Stimulated activated CD4-positive, alpha-beta T cell treated with anti-CD3 and anti-CD28 coated beads, Interleukin-15, amount 100 ng/mL, for 48 hours (primary cell): ENCODE results near the gene LPGAT1.
"Not testable (repeated sequence)": the region's sequence is repeated elsewhere in the genome, so short reads cannot be mapped to it uniquely, and the experiment has no call there.

ENCODE experiments used
- DNase-seq, 2 donors: peaks; one replicate each; pipeline ENCODE4 v3.0.0-alpha.2; 2020; ENCODE audit warnings: low read depth in 2 of 2

The LPGAT1 gene

DNA sequence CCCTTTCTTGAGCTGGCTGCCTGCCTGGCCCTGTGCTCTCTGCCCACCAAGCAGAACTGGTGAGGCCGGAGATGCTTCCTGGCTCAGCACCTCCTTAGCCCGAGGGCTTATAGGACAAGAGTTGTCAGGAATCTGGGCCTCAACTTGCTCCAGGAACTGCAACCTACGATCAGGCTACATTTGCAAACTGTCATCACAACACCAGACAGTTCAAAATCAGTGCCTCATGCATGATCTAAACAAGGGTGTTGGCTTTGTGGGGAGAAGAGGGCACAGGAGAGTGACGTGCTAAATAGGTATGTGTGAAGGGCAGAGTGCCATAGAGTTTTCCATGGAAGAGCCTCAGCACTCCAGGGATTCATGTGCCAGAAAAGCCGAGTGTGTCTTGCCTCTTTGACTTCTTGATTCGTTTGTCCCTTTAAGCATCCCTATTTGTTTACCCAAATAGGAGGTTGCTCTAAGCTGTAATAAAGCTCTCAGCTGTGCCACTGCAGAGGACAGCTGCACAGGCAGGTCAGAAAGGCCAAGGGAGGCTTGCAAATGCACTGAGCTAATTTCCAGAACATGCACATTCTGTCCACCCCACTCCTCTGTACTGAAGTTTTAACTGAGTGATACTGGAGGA, 125.0 kb downstream of the LPGAT1 start:
- DNase-seq, result no peak

DNA sequence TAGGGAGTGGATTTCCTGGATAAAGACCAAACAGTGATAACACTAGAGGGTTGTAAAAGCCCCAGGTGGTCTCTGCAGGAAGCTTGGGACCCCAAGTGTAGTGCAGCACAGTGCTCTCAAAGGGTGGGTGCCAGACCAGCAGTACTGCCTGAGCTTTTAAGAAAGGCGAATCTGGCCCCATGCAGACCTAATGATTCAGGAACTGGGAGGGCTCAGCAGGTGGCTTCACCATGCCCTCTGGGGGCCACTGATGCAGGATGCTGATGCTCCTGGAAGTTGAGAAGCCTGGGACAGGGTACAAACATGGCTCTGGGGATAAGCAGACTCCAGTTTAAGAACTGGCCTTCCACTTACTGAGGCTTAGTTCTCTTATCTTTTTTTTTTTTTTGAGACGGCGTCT, 126.0 kb downstream of the LPGAT1 start:
- DNase-seq, result no peak

DNA sequence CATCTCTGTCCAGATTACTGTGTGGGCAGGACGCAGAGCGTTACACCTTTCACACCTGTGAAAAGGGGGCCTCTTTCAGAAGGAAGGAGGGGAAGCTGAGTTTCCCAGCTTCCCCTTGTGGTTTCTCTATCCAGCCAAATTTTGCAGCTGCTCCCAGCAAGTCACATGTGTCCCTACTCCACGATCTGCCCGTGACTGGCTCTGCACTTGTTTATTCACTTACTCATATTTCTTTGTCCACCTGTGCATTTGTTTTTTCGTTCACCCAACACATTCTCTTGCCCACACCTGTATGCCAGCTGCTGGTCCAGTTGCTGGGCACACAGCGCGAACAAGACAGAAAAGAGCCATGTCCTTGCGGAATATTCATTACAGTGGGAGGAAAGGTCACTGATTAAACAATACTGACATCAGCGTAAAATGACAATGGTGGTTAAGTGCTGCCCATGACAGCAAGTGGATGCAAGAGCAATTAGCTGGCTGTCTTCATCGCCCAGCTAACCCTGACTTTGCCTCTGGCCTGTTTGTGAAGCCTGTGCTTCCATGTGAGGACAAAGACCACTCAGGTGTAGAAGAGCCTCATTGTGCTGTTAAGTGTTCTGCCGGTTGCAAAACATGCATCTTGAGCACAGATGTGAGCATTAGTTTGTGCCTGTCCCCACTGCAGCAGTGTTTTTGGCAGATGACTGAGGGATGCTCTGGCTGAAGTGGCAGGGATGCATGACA, 126.6 kb downstream of the LPGAT1 start:
- no peak for DNase-seq

DNA sequence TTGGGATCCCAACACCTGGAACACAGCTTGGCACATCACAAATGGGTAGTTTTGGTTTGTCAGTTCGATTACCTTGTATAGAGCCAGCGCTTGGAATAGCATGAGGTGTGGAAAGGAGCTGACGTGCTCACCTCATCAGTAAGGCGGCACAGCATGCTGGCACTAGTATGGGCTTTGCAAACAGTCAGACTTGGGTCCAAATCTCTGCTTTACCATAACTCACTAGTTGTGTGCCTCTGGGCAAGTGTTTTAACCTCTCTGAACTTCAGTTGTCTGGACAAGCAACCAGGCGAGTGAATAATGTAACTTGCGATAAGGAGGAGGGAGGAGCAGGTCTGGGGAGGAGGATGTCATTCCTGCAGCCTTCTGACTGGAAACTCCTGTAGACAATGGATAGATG, 128.8 kb downstream of the LPGAT1 start:
- DNase-seq, result no peak

DNA sequence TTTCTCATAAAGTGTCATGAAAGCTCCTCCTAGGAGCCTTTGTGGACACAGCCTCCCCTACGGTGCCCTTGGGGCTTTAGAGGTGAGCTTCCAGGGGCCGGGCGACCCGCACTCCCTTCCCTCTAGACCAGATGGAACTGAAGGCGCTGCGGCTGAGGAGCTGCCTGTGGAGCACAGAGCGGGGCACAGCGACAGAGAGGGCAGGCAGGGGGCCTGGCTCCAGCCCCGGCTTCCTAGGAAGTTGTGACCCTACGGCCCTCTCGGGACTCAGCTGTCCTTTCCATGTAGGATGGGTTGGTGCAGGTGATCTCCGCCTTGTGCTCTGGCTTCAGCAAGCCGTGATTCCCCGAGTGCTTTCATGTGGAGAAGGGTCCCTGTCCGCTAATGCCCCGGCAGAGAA, 131.5 kb downstream of the LPGAT1 start:
- DNase-seq, result no peak

DNA sequence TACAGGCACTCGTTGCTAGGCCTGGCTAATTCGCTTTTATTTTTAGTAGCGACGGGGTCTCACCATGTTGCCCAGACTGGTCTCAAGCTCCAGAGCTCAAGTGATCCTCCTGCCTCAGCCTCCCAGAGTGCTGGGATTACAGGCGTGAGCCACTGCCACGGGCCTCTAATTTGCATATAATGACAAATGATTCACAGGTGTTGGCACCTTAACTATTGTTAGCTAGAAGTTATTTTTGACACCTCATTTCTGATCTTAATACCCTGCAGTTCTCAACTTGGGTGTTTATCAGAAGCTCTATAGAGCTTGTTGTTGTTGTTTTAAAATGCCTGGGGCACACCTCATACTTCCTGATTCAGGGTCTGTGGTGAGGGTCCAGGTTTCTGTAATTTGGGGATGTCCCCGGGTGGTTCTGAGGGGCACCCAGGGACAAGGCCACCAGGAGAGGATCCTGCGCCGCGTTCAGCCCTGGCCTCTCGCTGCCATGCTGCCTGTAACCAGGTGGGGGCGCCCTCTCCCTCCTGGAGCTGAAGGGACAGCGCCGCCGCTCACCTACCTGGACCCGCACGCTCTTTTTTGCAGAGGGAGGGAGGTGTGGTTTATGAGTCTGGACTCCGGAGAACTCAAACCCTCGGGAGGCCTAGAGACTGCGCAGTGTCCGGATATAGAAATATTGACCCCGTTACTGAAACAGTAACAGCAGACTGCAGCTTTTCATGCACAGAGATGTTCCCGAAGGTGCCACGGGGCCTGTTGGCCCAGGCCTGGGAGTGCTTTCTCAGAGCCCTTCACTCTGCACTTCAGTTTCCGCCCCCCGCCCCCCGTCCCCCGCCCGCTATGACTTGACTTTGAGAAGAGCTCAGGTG, 132.2 kb downstream of the LPGAT1 start:
- peak; percentile 70 to 80 for DNase-seq

- no peak for DNase-seq
Observed at GRCh38 chr1:211697356-211697755, 133.2 kb downstream of the LPGAT1 start.

DNA sequence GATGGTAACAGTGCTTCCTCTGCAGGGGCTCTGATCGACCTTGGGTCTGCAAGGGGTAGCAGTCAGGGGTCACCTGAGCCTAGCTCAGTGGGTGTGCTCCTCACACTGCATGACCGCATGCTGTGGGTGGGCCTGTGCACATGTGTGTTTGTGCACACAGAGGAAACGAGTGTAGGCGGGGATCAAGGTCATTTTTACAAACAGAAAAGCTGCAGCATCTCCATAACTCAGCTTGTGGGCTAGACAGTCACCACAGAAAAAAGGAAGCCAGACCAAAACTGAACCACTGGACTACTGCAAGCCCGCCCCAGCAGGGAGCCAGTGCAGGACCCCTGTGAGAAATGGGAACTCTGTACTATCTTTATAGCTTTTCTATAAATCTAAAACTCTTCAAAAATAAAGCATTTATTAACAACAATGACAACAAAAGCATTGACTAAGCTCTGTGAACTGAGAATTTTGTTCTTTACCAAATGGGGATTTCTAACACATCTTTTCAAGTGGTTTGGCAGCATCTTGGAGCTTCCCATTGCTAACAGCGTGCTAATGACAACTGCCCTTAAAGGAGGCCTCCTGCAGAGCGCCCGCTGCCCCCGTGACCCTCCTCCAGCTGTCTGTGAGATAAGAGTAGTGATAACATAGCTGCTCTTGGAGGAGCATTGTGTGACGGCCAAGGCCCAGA, 135.3 kb downstream of the LPGAT1 start:
- no peak for DNase-seq

DNA sequence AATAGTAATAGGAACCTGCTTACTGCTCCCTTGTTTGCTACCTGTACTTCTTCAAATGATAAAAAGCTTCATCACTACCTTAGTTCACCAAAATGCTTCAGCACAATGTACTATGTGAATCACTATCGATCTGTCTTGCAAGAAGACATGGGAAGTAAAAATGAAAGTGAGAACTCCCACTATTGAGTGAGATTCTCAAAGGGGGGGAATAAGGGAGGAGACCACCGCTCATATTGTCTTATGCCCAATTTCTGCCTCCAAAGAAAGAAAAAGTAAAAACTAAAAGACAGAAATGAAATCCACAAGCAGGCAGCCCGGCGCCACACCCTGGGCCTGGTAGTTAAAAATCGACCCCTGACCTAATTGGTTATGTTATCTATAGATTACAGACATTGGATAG, 136.7 kb downstream of the LPGAT1 start:
- not testable (repeated sequence) for DNase-seq
